ENCODE data around the gene TPT1.
"Not testable (repeated sequence)": the region's sequence is repeated elsewhere in the genome, so short reads cannot be mapped to it uniquely, and the experiment has no call there.

The TPT1 gene

GRCh38 chr13:45341034-45341798 is at the start of gene TPT1:
TPT1 (minus strand) TSS chr13:45341183; CDS start chr13:45341069, 114 bp downstream.
- peak; percentile 93 for DNase-seq

DNA sequence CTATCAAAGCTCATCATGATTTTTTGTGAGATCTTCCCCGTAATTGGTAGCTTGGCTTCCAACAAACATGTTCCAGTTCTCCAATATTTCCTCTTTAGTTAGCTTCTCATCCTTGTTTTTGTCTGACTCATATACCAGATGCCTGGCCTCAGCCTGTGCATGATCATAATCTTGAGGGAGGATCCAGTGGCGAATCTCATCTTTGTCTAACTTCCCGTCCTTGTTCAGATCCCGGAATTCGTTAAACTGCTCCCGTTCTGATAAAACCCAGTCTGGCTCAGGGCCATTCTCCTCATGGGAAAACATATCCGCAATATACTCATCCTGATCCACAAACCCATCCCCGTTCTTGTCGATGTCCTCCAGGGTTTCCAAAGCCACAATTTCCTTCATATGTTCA is 49.4 kb upstream of the TPT1 start:
- DNase-seq, result not testable (repeated sequence)

- no peak for DNase-seq
Measured at GRCh38 chr13:45388664-45389063, 47.7 kb upstream of the TPT1 start.

DNA sequence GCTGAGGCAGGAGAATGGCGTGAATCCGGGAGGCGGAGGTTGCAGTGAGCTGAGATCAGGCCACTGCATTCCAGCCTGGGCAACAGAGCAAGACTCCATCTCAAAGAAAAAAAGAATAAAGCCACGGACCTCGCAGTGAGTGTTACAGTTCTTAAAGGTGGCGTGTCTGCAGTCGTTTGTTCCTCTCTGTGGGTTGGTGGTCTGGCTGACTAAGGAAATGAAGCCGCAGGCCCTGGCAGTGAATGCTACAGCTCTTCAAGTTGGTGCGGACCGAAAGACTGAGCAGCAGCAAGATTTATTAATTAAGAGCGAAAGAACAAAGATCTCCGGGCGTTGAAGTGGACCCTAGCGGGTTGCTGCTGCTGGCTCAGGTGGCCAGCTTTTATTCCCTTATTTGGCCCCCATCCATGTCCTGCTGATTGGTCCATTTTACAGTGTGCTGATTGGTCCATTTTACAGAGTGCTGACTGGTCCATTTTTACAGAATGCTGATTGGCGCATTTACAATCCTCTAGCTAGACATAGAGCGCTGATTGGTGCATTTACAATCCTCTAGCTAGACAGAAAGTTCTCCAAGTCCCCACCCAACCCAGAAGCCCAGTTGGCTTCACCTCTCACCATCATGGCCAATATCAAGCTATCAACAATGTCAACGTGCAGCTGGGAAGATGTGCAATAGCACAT is 46.1 kb upstream of the TPT1 start:
- not testable (repeated sequence) for DNase-seq

DNA sequence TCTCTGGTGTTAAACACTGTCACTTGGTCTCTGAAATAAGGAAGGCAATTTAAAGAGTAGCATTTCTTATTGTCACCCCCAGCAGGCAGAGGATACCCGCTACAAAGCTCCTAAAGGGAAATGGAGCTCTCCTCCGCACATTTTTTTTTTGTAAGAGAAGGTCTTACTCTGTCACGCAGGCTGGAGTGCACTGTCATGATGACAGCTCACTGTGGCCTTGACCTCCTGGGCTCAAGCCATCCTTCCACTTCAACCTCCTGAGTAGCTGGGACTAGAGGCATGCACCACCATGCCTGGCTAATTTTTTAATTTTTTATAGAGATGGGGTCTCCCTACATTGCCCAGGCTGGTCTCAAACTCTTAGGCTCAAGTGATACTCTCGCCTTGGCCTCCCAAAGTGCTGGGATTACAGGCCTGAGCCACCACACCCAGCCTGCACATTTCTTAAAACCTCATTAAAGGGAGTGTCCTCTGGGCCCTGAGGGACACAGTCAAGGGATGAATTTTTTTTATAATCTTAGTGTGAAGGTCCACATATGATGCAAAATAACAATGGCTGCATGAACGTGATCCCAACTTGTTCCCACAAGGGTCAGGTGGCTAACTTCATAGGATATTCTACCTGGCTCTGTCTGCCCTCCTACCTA is 45.0 kb upstream of the TPT1 start:
- no peak for DNase-seq

GRCh38 chr13:45385320-45385719 is 44.3 kb upstream of the TPT1 start:
- DNase-seq, result no peak

GRCh38 chr13:45384474-45385174 is 43.6 kb upstream of the TPT1 start:
- no peak for DNase-seq

GRCh38 chr13:45382739-45383138 is 41.8 kb upstream of the TPT1 start:
- not testable (repeated sequence) for DNase-seq

DNA sequence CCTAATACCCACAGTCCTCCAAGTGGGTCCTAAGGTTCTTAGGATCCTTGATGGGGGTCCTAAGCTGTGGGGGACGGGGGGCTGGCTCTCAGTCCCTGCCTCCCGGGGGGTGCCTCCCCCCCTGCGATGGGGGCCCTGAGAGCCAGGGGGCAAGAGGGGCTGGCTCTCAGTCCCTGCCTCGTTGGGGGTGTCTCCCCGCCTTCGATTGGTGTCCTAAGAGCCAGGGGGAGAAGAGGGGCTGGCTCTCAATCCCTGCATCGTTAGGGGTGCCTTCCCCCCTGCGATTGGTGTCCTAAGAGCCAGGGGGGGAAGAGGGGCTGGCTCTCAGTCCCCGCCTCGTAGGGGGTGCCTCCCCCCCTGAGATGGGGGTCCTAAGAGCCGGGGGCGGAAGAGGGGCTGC is 40.2 kb upstream of the TPT1 start:
- no peak for DNase-seq

DNA sequence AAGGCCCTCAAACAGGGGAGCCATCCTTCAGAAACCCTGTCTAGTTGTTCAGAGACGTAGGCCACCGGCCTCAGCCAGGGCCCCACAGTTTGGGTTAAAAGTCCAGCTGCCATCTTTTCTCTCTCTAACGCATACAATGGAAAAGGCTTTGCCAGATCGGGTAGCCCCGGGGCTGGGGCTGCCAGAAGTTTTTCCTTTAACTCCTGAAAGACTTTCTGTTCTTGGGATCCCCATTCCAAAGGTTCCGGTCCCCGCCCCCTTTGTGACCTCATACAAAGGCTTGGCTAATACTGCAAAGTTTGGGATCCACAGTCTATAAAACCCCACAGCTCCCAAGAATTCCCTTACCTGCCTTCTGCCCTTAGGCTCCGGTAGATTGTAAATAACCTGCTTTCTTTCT is 39.7 kb upstream of the TPT1 start:
- not testable (repeated sequence) for DNase-seq

GRCh38 chr13:45379516-45379915 is 38.5 kb upstream of the TPT1 start:
- DNase-seq, result not testable (repeated sequence)

GRCh38 chr13:45378786-45379185 is 37.8 kb upstream of the TPT1 start:
- not testable (repeated sequence) for DNase-seq

GRCh38 chr13:45377314-45377713 is 36.3 kb upstream of the TPT1 start:
- DNase-seq, result not testable (repeated sequence)

- DNase-seq, result not testable (repeated sequence)
Measured at GRCh38 chr13:45376651-45377050, 35.7 kb upstream of the TPT1 start.

- DNase-seq, result no peak
Measured at GRCh38 chr13:45374917-45375316, 33.9 kb upstream of the TPT1 start.

DNA sequence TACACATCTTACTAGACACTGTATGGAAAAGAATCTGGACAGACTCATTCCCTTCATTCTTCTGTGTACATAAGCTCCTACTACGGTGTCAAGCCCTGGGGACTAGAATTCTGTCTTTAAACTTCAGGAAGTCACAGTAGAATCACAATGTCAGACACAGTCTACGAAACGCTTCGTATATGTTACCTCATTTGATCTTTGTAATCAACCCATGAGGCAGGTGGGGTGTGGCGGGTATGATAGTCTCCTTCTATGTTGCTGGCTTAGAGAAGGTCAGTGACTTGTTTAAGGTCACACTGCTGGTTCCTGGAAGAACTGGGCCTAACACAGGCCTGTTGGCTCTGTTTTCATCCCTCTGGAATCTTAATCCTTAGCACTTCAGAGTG is 32.2 kb upstream of the TPT1 start:
- no peak for DNase-seq

GRCh38 chr13:45372189-45373161 is 31.5 kb upstream of the TPT1 start:
- no peak for DNase-seq

GRCh38 chr13:45370922-45371406 is 30.0 kb upstream of the TPT1 start:
- no peak for DNase-seq

DNA sequence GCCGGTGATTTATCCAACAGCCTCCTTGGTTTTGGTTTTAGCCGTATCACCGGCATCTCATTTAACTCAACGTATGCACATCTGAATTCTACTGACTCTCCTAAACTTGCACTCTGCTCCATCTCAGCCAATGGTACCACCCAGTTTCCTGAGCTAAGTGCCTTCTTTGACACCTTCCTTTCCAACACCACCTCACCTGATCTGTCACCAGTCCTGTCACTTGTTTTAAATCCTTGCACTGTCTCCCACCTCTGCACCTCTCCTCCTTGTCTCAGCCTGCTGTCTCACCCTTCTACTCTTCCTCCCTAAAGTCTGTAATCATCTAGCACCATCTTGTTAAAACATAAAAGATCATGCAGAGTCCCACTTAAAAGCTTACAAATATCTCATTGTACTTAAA is 28.1 kb upstream of the TPT1 start:
- no peak for DNase-seq

DNA sequence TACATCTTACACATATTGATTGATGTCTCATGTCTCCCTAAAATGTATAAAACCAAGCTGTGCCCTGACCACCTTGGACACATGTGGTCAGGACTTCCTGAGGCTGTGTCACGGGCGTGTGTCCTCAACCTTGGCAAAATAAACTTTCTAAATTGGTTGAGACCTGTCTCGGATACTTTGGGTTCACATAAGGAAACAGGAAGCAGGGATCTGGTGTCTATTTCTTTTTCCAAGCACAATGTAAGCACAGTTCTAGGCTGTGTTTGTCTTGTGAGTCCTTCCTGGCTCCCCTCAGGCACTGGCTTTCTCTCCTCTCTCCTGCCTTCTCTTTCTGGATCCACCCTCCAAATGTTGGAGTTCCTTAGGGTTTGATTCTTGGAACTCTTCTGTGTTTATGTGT is 27.6 kb upstream of the TPT1 start:
- no peak for DNase-seq

DNA sequence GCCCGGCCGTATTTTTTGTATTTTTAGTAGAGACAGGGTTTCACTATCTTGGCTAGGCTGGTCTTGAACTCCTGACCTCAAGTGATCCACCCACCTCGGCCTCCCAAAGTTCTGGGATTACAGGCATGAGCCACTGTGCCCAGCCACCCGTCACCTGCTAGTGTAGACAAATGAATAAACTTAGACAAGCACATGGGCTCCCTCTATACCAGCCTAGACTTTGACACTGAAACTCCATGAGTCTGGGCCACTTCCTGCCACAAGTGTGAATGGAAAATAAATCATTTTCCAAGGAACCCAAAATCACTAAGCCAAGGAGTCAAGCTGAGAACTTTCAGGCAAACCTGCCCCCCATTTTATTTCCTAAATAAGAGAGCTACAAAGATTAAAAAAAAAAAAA is 27.0 kb upstream of the TPT1 start:
- no peak for DNase-seq

GRCh38 chr13:45367358-45367757 is 26.4 kb upstream of the TPT1 start:
- no peak for DNase-seq
